GM18519 (cell line): Measurements from ENCODE around the gene DOCK8.
"Not testable (repeated sequence)": the region's sequence is repeated elsewhere in the genome, so short reads cannot be mapped to it uniquely, and the experiment has no call there.

ENCODE experiments used
- ATAC-seq: cut with Tn5 transposase; IDR thresholded peaks from one replicate; pipeline ENCODE4 v1.9.1; 2021; ENCODE audit warnings: mild to moderate bottlenecking, moderate library complexity; ENCODE audit not compliant: unreplicated experiment, low FRiP score

Gene DOCK8

GRCh38 chr9:224582-225520 lies 10.2 kb downstream of the DOCK8 start:
- no peak for ATAC-seq

- no peak for ATAC-seq
Measured at GRCh38 chr9:227860-228259, 13.2 kb downstream of the DOCK8 start.

- no peak for ATAC-seq
Measured at GRCh38 chr9:228929-229695, 14.4 kb downstream of the DOCK8 start.

- ATAC-seq = not testable (repeated sequence)
Measured at GRCh38 chr9:231625-232024, 17.0 kb downstream of the DOCK8 start.

- not testable (repeated sequence) for ATAC-seq
Measured at GRCh38 chr9:233708-234107, 19.0 kb downstream of the DOCK8 start.

GRCh38 chr9:237141-237857 lies 22.6 kb downstream of the DOCK8 start:
- no peak for ATAC-seq

- ATAC-seq = no peak
Measured at GRCh38 chr9:237858-238345, 23.2 kb downstream of the DOCK8 start.

- ATAC-seq = no peak
Measured at GRCh38 chr9:242461-243080, 27.9 kb downstream of the DOCK8 start.

GRCh38 chr9:248278-248961 lies 33.8 kb downstream of the DOCK8 start:
- no peak for ATAC-seq

GRCh38 chr9:249025-249424 lies 34.4 kb downstream of the DOCK8 start:
- no peak for ATAC-seq

- no peak for ATAC-seq
Measured at GRCh38 chr9:250039-250438, 35.4 kb downstream of the DOCK8 start.

- ATAC-seq = no peak
Measured at GRCh38 chr9:250625-251024, 36.0 kb downstream of the DOCK8 start.

GRCh38 chr9:251398-251797 lies 36.7 kb downstream of the DOCK8 start:
- no peak for ATAC-seq

- ATAC-seq = no peak
Measured at GRCh38 chr9:253539-253938, 38.9 kb downstream of the DOCK8 start.

GRCh38 chr9:254516-254915 lies 39.9 kb downstream of the DOCK8 start:
- no peak for ATAC-seq

- ATAC-seq = no peak
Measured at GRCh38 chr9:257957-258356, 43.3 kb downstream of the DOCK8 start.

- no peak for ATAC-seq
Measured at GRCh38 chr9:259405-260404, 45.0 kb downstream of the DOCK8 start.

- ATAC-seq = no peak
Measured at GRCh38 chr9:264231-264630, 49.6 kb downstream of the DOCK8 start.
